ENCODE measurements around the gene NDUFA8.

The NDUFA8 gene

GRCh38 chr9:122109035-122109813 lies 50.4 kb downstream of the NDUFA8 start:
- no peak overlapping the region for H3K4me3 ChIP-seq (ENCODE audit: severe bottlenecking)
- no peaks in the 10 kb centered on the region for H3K4me1 ChIP-seq (ENCODE audit: insufficient read depth, poor library complexity, severe bottlenecking)
- DNase-seq (ENCODE audit: low spot score) (no peak), ATAC-seq (ENCODE audit: low read depth) (no peak)
- H3K27ac ChIP-seq (ENCODE audit: poor library complexity, severe bottlenecking), result no peak overlapping the region
- H3K9me3 ChIP-seq (ENCODE audit: severe bottlenecking), result no peaks in the 10 kb centered on the region
- no peaks in the 10 kb centered on the region for H3K36me3 ChIP-seq (ENCODE audit: low read depth)
- H3K27me3 ChIP-seq (ENCODE audit: insufficient read depth, poor library complexity, severe bottlenecking), result no peaks in the 10 kb centered on the region
- TF ChIP-seq, protein P1, sequence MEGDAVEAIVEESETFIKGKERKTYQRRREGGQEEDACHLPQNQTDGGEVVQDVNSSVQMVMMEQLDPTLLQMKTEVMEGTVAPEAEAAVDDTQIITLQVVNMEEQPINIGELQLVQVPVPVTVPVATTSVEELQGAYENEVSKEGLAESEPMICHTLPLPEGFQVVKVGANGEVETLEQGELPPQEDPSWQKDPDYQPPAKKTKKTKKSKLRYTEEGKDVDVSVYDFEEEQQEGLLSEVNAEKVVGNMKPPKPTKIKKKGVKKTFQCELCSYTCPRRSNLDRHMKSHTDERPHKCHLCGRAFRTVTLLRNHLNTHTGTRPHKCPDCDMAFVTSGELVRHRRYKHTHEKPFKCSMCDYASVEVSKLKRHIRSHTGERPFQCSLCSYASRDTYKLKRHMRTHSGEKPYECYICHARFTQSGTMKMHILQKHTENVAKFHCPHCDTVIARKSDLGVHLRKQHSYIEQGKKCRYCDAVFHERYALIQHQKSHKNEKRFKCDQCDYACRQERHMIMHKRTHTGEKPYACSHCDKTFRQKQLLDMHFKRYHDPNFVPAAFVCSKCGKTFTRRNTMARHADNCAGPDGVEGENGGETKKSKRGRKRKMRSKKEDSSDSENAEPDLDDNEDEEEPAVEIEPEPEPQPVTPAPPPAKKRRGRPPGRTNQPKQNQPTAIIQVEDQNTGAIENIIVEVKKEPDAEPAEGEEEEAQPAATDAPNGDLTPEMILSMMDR (IDR thresholded peaks at IDR 0.05; ENCODE audit: poor library complexity, severe bottlenecking), result no peak

DNA sequence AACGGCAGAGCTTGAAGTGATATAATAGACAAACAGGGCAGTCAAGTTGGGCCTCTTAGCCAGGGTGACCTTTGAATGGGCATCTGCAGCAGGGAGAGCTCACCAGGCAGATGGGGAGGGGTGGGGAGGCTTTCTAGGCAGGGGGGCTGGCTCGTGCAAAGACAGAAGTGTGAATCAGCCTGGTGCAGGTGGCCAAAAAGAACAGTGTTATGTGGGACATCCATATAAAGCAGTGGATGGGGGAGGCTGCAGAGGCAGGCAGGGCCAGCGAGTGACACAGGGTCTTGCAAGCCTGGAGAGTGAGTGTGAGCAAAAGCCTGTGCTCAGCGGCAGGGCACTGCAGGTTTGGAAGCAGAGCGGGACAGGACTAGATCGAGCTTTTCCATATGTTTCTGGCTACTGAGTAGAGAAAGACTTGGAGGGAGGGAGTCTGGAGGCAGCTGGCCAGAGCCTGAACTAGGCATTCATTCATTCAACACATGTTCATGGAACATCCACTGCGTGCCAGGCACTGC lies 52.2 kb downstream of the NDUFA8 start:
- no peaks in the 10 kb centered on the region for H3K4me1 ChIP-seq (ENCODE audit: insufficient read depth, poor library complexity, severe bottlenecking)
- TF ChIP-seq, protein P1 (IDR thresholded peaks at IDR 0.05; ENCODE audit: poor library complexity, severe bottlenecking), result no peak
- H3K4me3 ChIP-seq (ENCODE audit: severe bottlenecking), result no peak overlapping the region
- no peaks in the 10 kb centered on the region for H3K27me3 ChIP-seq (ENCODE audit: insufficient read depth, poor library complexity, severe bottlenecking)
- no peak for DNase-seq (ENCODE audit: low spot score)
- H3K27ac ChIP-seq (ENCODE audit: poor library complexity, severe bottlenecking), result no peak overlapping the region
- no peaks in the 10 kb centered on the region for H3K36me3 ChIP-seq (ENCODE audit: low read depth)
- ATAC-seq (ENCODE audit: low read depth), result no peak
- no peaks in the 10 kb centered on the region for H3K9me3 ChIP-seq (ENCODE audit: severe bottlenecking)

DNA sequence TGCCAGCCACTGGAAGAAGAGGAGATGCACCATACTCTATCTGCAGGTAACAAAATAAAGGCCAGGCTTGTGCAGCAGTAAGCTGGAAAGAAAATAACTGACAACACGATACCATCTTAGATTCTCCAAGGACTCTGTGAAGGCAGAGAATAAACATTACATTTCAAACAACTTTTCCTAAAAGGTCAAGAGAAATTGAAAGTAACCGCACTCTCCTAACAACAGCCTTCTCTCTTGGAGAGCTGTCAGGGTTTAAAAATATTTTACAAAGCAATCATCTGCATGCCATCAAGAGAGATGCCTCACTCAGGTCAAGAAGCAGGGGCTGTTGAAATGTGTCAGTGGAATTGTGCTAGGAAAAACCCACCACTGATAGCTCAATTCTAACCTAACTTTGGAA lies 53.0 kb downstream of the NDUFA8 start:
- no peaks in the 10 kb centered on the region for H3K9me3 ChIP-seq (ENCODE audit: severe bottlenecking)
- no peak for ATAC-seq (ENCODE audit: low read depth)
- TF ChIP-seq, protein P1 (IDR thresholded peaks at IDR 0.05; ENCODE audit: poor library complexity, severe bottlenecking), result no peak
- no peak overlapping the region for H3K4me3 ChIP-seq (ENCODE audit: severe bottlenecking)
- H3K4me1 ChIP-seq (ENCODE audit: insufficient read depth, poor library complexity, severe bottlenecking), result no peaks in the 10 kb centered on the region
- no peaks in the 10 kb centered on the region for H3K36me3 ChIP-seq (ENCODE audit: low read depth)
- H3K27ac ChIP-seq (ENCODE audit: poor library complexity, severe bottlenecking), result no peak overlapping the region
- DNase-seq (ENCODE audit: low spot score), result no peak
- H3K27me3 ChIP-seq (ENCODE audit: insufficient read depth, poor library complexity, severe bottlenecking), result no peaks in the 10 kb centered on the region

DNA sequence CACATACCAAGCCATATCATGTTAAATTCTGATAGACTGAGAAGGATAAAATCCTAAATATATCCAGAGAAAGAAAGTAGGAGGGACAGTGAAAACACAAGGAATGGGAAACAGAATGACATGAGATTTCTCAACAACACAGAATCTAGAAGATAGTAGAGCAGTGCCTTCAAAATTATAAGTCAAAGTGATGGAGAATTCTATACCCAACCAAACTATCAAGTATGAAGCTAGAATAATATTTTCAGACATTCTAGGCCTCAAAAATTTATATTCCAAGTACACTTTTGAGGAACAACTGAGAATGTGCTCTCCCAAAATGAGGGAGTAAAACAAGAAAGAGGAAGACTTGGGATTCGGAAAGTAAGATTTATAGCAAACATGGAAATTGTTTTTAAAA lies 55.6 kb downstream of the NDUFA8 start:
- Histone ChIP-seq H3K9me3 (ENCODE audit: severe bottlenecking) (no peaks in the 10 kb centered on the region), H3K36me3 (ENCODE audit: low read depth) (no peaks in the 10 kb centered on the region), H3K27ac (ENCODE audit: poor library complexity, severe bottlenecking) (no peak overlapping the region), H3K27me3 (ENCODE audit: insufficient read depth, poor library complexity, severe bottlenecking) (no peaks in the 10 kb centered on the region), H3K4me3 (ENCODE audit: severe bottlenecking) (no peak overlapping the region), H3K4me1 (ENCODE audit: insufficient read depth, poor library complexity, severe bottlenecking) (no peaks in the 10 kb centered on the region)
- TF ChIP-seq, protein P1 (IDR thresholded peaks at IDR 0.05; ENCODE audit: poor library complexity, severe bottlenecking), result no peak
- DNase-seq (ENCODE audit: low spot score) (no peak), ATAC-seq (ENCODE audit: low read depth) (no peak)

DNA sequence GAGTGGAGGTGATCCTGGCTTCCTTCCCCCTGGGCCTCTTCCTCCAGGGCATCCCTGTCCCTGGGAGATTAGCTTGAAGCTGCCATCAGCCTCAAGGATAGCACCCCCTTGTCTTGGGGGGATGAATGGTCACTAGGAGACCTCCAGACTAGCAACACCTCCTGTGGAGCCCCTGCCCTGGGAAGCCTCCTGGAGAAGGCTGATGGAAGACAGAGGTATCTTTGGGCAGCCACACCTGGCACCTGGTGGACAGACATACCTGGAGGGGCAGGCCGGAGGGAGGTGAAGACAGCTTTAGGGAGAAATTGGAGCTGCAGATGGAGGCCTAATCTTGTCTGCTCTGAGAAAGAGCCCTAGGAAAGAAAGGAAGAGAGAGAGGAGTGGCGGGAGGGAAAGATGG lies 57.4 kb downstream of the NDUFA8 start:
- Histone ChIP-seq H3K36me3 (ENCODE audit: low read depth) (no peaks in the 10 kb centered on the region), H3K27ac (ENCODE audit: poor library complexity, severe bottlenecking) (no peak overlapping the region), H3K27me3 (ENCODE audit: insufficient read depth, poor library complexity, severe bottlenecking) (no peaks in the 10 kb centered on the region), H3K9me3 (ENCODE audit: severe bottlenecking) (no peaks in the 10 kb centered on the region), H3K4me1 (ENCODE audit: insufficient read depth, poor library complexity, severe bottlenecking) (no peaks in the 10 kb centered on the region), H3K4me3 (ENCODE audit: severe bottlenecking) (no peak overlapping the region)
- TF ChIP-seq, protein P1 (IDR thresholded peaks at IDR 0.05; ENCODE audit: poor library complexity, severe bottlenecking), result no peak
- no peak for ATAC-seq (ENCODE audit: low read depth)
- DNase-seq (ENCODE audit: low spot score), result no peak
